ENCODE measurements around the gene IVL. TPM values are rescaled to one million over a fixed set of nuclear protein-coding genes. Genes with fewer than 3 reads are reported as not detected.

The IVL gene
- total and polyA plus RNA-seq, 4 donors, result 0.02 TPM; not detected in 3

- H3K4me1 ChIP-seq (ENCODE audit: control insufficient read depth in 4 of 4, insufficient read depth in 4 of 4, low read length in 3 of 4), result peaks cover 8 to 19% (median 13%) of the 10 kb centered on the region in 4 donors
- no peaks in the 10 kb centered on the region for H3K27me3 ChIP-seq (ENCODE audit: control insufficient read depth in 4 of 4, insufficient read depth in 4 of 4, low read length in 3 of 4)
- WGBS, result 77% methylated on average over 8 of the region's 8 CpGs
- H3K27ac ChIP-seq (ENCODE audit: low read depth in 1 of 2, low read length in 2 of 2), result peak overlapping the region; percentile 17 to 39
- H3K36me3 ChIP-seq (ENCODE audit: control insufficient read depth in 4 of 4, insufficient read depth in 3 of 4, low read depth in 1 of 4, low read length in 3 of 4), result no peaks in the 10 kb centered on the region
- TF ChIP-seq HNF4G (IDR thresholded peaks at IDR 0.05), result no peak
- TF ChIP-seq RAD21 (IDR thresholded peaks at IDR 0.05), result no peak
- no peak for TF ChIP-seq CTCF (IDR thresholded peaks at IDR 0.05; ENCODE audit: low read depth, low read length, missing input control)
- TF ChIP-seq EGR1 (IDR thresholded peaks at IDR 0.05; ENCODE audit: low read depth in 2 of 2), result no peak
- no peak for TF ChIP-seq ZBTB33 (IDR thresholded peaks at IDR 0.05)
- TF ChIP-seq FOXA1 (IDR thresholded peaks at IDR 0.05), result no peak
- TF ChIP-seq YY1 (IDR thresholded peaks at IDR 0.05), result no peak
- no peak for TF ChIP-seq HNF4A (conservative IDR thresholded peaks at IDR 0.05)
- no peak overlapping the region for H3K9ac ChIP-seq (ENCODE audit: low read depth in 1 of 2, low read length in 2 of 2)
- no peak overlapping the region for H3K4me3 ChIP-seq (ENCODE audit: low read depth in 1 of 3, low read length in 3 of 3)
- no peak for DNase-seq (ENCODE audit: low spot score)
- H3K9me3 ChIP-seq (ENCODE audit: control insufficient read depth in 4 of 4, low read length in 3 of 4), result no peaks in the 10 kb centered on the region
These were observed 21.5 kb upstream of the IVL start for GRCh38 chr1:152886758-152887409.

- TF ChIP-seq JUND (IDR thresholded peaks at IDR 0.05), result no peak
- WGBS, result 91% methylated on average over 1 of the region's 1 CpG
- H3K9ac ChIP-seq (ENCODE audit: low read depth in 1 of 2, low read length in 2 of 2), result no peak overlapping the region
- no peaks in the 10 kb centered on the region for H3K9me3 ChIP-seq (ENCODE audit: control insufficient read depth in 4 of 4, low read length in 3 of 4)
- H3K27ac ChIP-seq (ENCODE audit: low read depth in 1 of 2, low read length in 2 of 2), result no peak overlapping the region
- H3K36me3 ChIP-seq (ENCODE audit: control insufficient read depth in 4 of 4, insufficient read depth in 3 of 4, low read depth in 1 of 4, low read length in 3 of 4), result no peaks in the 10 kb centered on the region
- H3K4me3 ChIP-seq (ENCODE audit: low read depth in 1 of 3, low read length in 3 of 3), result no peak overlapping the region
- DNase-seq (ENCODE audit: low spot score), result no peak
- no peaks in the 10 kb centered on the region for H3K27me3 ChIP-seq (ENCODE audit: control insufficient read depth in 4 of 4, insufficient read depth in 4 of 4, low read length in 3 of 4)
- H3K4me1 ChIP-seq (ENCODE audit: control insufficient read depth in 4 of 4, insufficient read depth in 4 of 4, low read length in 3 of 4), result peaks cover 8 to 19% (median 13%) of the 10 kb centered on the region in 4 donors
These were observed 20.2 kb upstream of the IVL start for GRCh38 chr1:152888126-152888525.

- Histone ChIP-seq H3K27me3 (ENCODE audit: control insufficient read depth in 4 of 4, insufficient read depth in 4 of 4, low read length in 3 of 4) (no peaks in the 10 kb centered on the region), H3K4me3 (ENCODE audit: low read depth in 1 of 3, low read length in 3 of 3) (no peak overlapping the region), H3K9me3 (ENCODE audit: control insufficient read depth in 4 of 4, low read length in 3 of 4) (no peaks in the 10 kb centered on the region), H3K27ac (ENCODE audit: low read depth in 1 of 2, low read length in 2 of 2) (no peak overlapping the region), H3K4me1 (ENCODE audit: control insufficient read depth in 4 of 4, insufficient read depth in 4 of 4, low read length in 3 of 4) (no peaks in the 10 kb centered on the region), H3K9ac (ENCODE audit: low read depth in 1 of 2, low read length in 2 of 2) (no peak overlapping the region), H3K36me3 (ENCODE audit: control insufficient read depth in 4 of 4, insufficient read depth in 3 of 4, low read depth in 1 of 4, low read length in 3 of 4) (peaks cover 0 to 2% (median 0%) of the 10 kb centered on the region in 4 donors)
- WGBS, result 85% methylated on average over 4 of the region's 4 CpGs
- no peak for DNase-seq (ENCODE audit: low spot score)
- TF ChIP-seq HNF4G (IDR thresholded peaks at IDR 0.05), result no peak
- TF ChIP-seq ATF3 (IDR thresholded peaks at IDR 0.05), result no peak
- TF ChIP-seq HNF4A (conservative IDR thresholded peaks at IDR 0.05), result no peak
- TF ChIP-seq RAD21 (IDR thresholded peaks at IDR 0.05), result no peak
- TF ChIP-seq FOXA1 (IDR thresholded peaks at IDR 0.05), result no peak
- TF ChIP-seq TAF1 (conservative IDR thresholded peaks at IDR 0.05), result no peak
- TF ChIP-seq RXRA (IDR thresholded peaks at IDR 0.05), result no peak
- TF ChIP-seq FOXA2 (IDR thresholded peaks at IDR 0.05), result no peak
- no peak for TF ChIP-seq NR2F2 (IDR thresholded peaks at IDR 0.05)
- TF ChIP-seq GABPA (IDR thresholded peaks at IDR 0.05 in 1 of 2, conservative IDR thresholded peaks at IDR 0.05 in 1 of 2), result no peak
- TF ChIP-seq SP1 (IDR thresholded peaks at IDR 0.05), result no peak
- TF ChIP-seq JUND (IDR thresholded peaks at IDR 0.05), result no peak
- TF ChIP-seq EGR1 (IDR thresholded peaks at IDR 0.05; ENCODE audit: low read depth in 2 of 2), result no peak
- TF ChIP-seq CTCF (IDR thresholded peaks at IDR 0.05; ENCODE audit: low read depth, low read length, missing input control), result no peak
- TF ChIP-seq ZBTB33 (IDR thresholded peaks at IDR 0.05), result no peak
- no peak for TF ChIP-seq YY1 (IDR thresholded peaks at IDR 0.05)
- no peak for TF ChIP-seq MAX (IDR thresholded peaks at IDR 0.05)
These were observed 9.3 kb upstream of the IVL start for GRCh38 chr1:152899027-152899426.

All from liver (tissue), 9 donors.